K562 (cell line): ENCODE results near the gene ZFYVE21. TPM values are rescaled to one million over a fixed set of nuclear protein-coding genes. Genes with fewer than 3 reads are reported as not detected.

Experiments used
- CBX2 ChIP-seq: fragments of 200-600 bp; sonication (generic); IDR thresholded peaks from one replicate; pipeline ENCODE4 v1.6.1; 2012; ENCODE audit warnings: mild to moderate bottlenecking, low read length, inconsistent platforms; ENCODE audit not compliant: insufficient read depth, poor library complexity, severe bottlenecking
- EP400 ChIP-seq: fragments of 450-650 bp; IDR thresholded peaks from 2 replicates; pipeline ENCODE4 v1.6.1; 2017; ENCODE audit warnings: antibody characterized with exemption, mild to moderate bottlenecking, moderate library complexity
- HES1 ChIP-seq: fragments of 450-650 bp; IDR thresholded peaks from 2 replicates; pipeline ENCODE4 v1.6.1; 2016; ENCODE audit warnings: low read depth, mild to moderate bottlenecking, moderate library complexity
- MEF2A ChIP-seq: IDR thresholded peaks from 2 replicates; pipeline ENCODE4 v1.6.1; 2011; ENCODE audit warnings: low read depth, mild to moderate bottlenecking, low read length, moderate library complexity; ENCODE audit not compliant: control insufficient read depth
- MXI1 ChIP-seq: IDR thresholded peaks from 2 replicates; pipeline ENCODE4 v1.6.1; 2011; ENCODE audit warnings: low read depth, mild to moderate bottlenecking, improper control_type of control experiment, low read length
- NELFE ChIP-seq: IDR thresholded peaks from 2 replicates; pipeline ENCODE4 v1.6.1; 2011; ENCODE audit warnings: mild to moderate bottlenecking; ENCODE audit not compliant: insufficient read depth, insufficient read length
- NFE2L1 ChIP-seq: fragments of 450-650 bp; IDR thresholded peaks from 2 replicates; pipeline ENCODE4 v1.6.1; 2016; ENCODE audit warnings: missing genetic modification characterization, low read depth, mild to moderate bottlenecking, missing compliant biosample characterization, moderate library complexity, borderline replicate concordance
- ZKSCAN1 ChIP-seq: fragments of 150-350 bp; IDR thresholded peaks from 2 replicates; pipeline ENCODE4 v1.6.1; 2016; ENCODE audit warnings: low read depth, low read length
- ZNF140 ChIP-seq: fragments of 250-450 bp; sonication (Bioruptor Pico); IDR thresholded peaks from 2 replicates; pipeline ENCODE4 v1.8.0; 2021; ENCODE audit warnings: moderate library complexity, mild to moderate bottlenecking, inconsistent platforms
- ZNF395 ChIP-seq: fragments of 200-800 bp; sonication (Bioruptor generic); IDR thresholded peaks from 2 replicates; pipeline ENCODE4 v1.6.1; 2017; ENCODE audit warnings: missing genetic modification characterization, missing compliant biosample characterization
- ZNF518B ChIP-seq: fragments of 250-450 bp; sonication (Bioruptor Pico); IDR thresholded peaks from 2 replicates; pipeline ENCODE4 v1.5.0; 2021; ENCODE audit warnings: mild to moderate bottlenecking, moderate library complexity
- ZNF592 ChIP-seq: fragments of 450-650 bp; IDR thresholded peaks from 2 replicates; pipeline ENCODE4 v1.6.1; 2017; ENCODE audit warnings: antibody characterized with exemption, mild to moderate bottlenecking
- polyA plus RNA-seq, 8 experiments: library from polyadenylated mRNA; depleted of rRNA in 4 of 8; stranded (reverse) in 5 of 8; unstranded in 3 of 8; fragments of >200 nt; fragmentation: Nextera tagmentation in 2 of 8; fragmentation: Illumina TruSeq in 1 of 8; extraction: Ambion mirVana in 2 of 8; extraction: Trizol in 1 of 8; gene quantifications; 2 replicates each; pipeline versions ENCODE4 v1.2.1 to v1.2.3, GENCODE V29; 2011 to 2014; ENCODE audit warnings: inconsistent platforms in 1 of 8, missing spikeins in 1 of 8
- total RNA-seq, 7 experiments: library from RNA; depleted of rRNA in 6 of 7; stranded (reverse); fragments of >200 nt in 6 of 7; fragmentation: Illumina TruSeq in 2 of 7; extraction: Trizol in 2 of 7; gene quantifications; 2 replicates each; pipeline versions ENCODE4 v1.2.1 to v1.2.3, GENCODE V29; 2011 to 2021; ENCODE audit warnings: low replicate concordance in 1 of 7
- TF ChIP-seq, protein P1 (sequence below): sonication (generic); formaldehyde crosslinking; IDR thresholded peaks from 2 replicates; pipeline ENCODE4 v1.8.0; 2022; ENCODE audit warnings: missing genetic modification reagents, mild to moderate bottlenecking, borderline replicate concordance

The ZFYVE21 gene
- total and polyA plus RNA-seq, 9 of the 15 experiments (the other 6 are each of a cell fraction or from before 2014, with no cell fraction given): 0.90 to 23.1 (median 15.6) TPM

- TF ChIP-seq CBX2: no peak
- TF ChIP-seq, protein P1, sequence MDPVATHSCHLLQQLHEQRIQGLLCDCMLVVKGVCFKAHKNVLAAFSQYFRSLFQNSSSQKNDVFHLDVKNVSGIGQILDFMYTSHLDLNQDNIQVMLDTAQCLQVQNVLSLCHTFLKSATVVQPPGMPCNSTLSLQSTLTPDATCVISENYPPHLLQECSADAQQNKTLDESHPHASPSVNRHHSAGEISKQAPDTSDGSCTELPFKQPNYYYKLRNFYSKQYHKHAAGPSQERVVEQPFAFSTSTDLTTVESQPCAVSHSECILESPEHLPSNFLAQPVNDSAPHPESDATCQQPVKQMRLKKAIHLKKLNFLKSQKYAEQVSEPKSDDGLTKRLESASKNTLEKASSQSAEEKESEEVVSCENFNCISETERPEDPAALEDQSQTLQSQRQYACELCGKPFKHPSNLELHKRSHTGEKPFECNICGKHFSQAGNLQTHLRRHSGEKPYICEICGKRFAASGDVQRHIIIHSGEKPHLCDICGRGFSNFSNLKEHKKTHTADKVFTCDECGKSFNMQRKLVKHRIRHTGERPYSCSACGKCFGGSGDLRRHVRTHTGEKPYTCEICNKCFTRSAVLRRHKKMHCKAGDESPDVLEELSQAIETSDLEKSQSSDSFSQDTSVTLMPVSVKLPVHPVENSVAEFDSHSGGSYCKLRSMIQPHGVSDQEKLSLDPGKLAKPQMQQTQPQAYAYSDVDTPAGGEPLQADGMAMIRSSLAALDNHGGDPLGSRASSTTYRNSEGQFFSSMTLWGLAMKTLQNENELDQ (CRISPR knock-in tag): no peak
- no peak for TF ChIP-seq HES1
- no peak for TF ChIP-seq NFE2L1 (tag)
- TF ChIP-seq EP400: peak; percentile 49; the same call in 1 of the 2 replicates
- TF ChIP-seq NELFE: no peak
- TF ChIP-seq MXI1: no peak
- TF ChIP-seq ZNF395 (CRISPR knock-in tag): no peak
- 0 out of 2 replicates have a peak, but pooled peaks have one; percentile 8 for TF ChIP-seq ZKSCAN1
- TF ChIP-seq ZNF592: peak; percentile 49
- TF ChIP-seq ZNF518B (CRISPR knock-in tag): no peak
- no peak for TF ChIP-seq ZNF140 (CRISPR knock-in tag)
- no peak for TF ChIP-seq MEF2A
Measured at GRCh38 chr14:103715052-103716000, at the start of gene ZFYVE21, which contains the start of gene XRCC3 (continued).
